ENCODE data around the gene PLK4. TPM values are rescaled to one million over a fixed set of nuclear protein-coding genes. Genes with fewer than 3 reads are reported as not detected.

The PLK4 gene
- total RNA-seq (1 to 10 TPM in 1 of 4 donors, under 1 TPM in 2, not detected in 1; 0.16 to 1.7 (median 0.27) TPM), polyA plus RNA-seq (1 to 10 TPM; 4.2 to 7.5 (median 5.5) TPM)

- 0% methylated on average over 70 of the region's 70 CpGs for WGBS, 2 donors
- Histone ChIP-seq H3K9me3 (no peaks in the 10 kb centered on the region), H3K4me3 (peak within 1 kb of the TSS; percentile 49 to 81 (median 77)), H3K27me3 (no peaks in the 10 kb centered on the region), H3K36me3 (no peaks in the 10 kb centered on the region), H3K27ac (peak within 1 kb of the TSS; percentile 74 to 85 (median 79)), H3K4me1 (peaks cover 0 to 9% (median 8%) of the 10 kb centered on the region in 4 donors)
- peak; percentile 97 for DNase-seq
- intact Hi-C loops (cut with DNase I) = loop anchor here (5.0 to 10.0 kb wide), 2 partner anchors 99 to 184 kb away; partner anchors contain the start of genes HSPA4L and LARP1B
- TF ChIP-seq POLR2AphosphoS5 (IDR thresholded peaks at IDR 0.05) (peak in 1 of 4 donors; percentile 85), POLR2A (IDR thresholded peaks at IDR 0.05) (no peak), CTCF (IDR thresholded peaks at IDR 0.05) (no peak), EP300 (IDR thresholded peaks at IDR 0.05) (no peak)
Observed at GRCh38 chr4:127880763-127881562, at the start of gene PLK4. Gene PLK4, plus strand, starts transcription at chr4:127880893. Its CDS starts 242 bp downstream, at chr4:127881135.

GRCh38 chr4:127832585-127832984 is 48.1 kb upstream of the PLK4 start:
- H3K9me3 ChIP-seq = no peaks in the 10 kb centered on the region
- H3K36me3 ChIP-seq = peaks cover 0 to 7% (median 3%) of the 10 kb centered on the region in 4 donors
- no peak for DNase-seq
- intact Hi-C loops (cut with DNase I) = no loop called here
- 83 to 91% methylated on average over 4 of the region's 4 CpGs for WGBS, 2 donors
- no peak overlapping the region for H3K27ac ChIP-seq
- H3K27me3 ChIP-seq = no peaks in the 10 kb centered on the region
- no peak overlapping the region for H3K4me3 ChIP-seq
- no peak for TF ChIP-seq CTCF (IDR thresholded peaks at IDR 0.05)
- no peak for TF ChIP-seq POLR2A (IDR thresholded peaks at IDR 0.05)
- no peak for TF ChIP-seq EP300 (IDR thresholded peaks at IDR 0.05)
- no peaks in the 10 kb centered on the region for H3K4me1 ChIP-seq

- H3K27me3 ChIP-seq = no peaks in the 10 kb centered on the region
- WGBS, 2 donors = 95 to 96% methylated on average over 12 of the region's 12 CpGs
Observed at GRCh38 chr4:127843704-127844600, 36.7 kb upstream of the PLK4 start.

More at GRCh38 chr4:127843704-127844600, 36.7 kb upstream of the PLK4 start:
- H3K4me3 ChIP-seq = no peak overlapping the region
- H3K9me3 ChIP-seq = peaks cover 0 to 7% (median 2%) of the 10 kb centered on the region in 4 donors
- intact Hi-C loops (cut with DNase I) = no loop called here
- no peaks in the 10 kb centered on the region for H3K4me1 ChIP-seq
- H3K36me3 ChIP-seq = no peaks in the 10 kb centered on the region
- no peak for DNase-seq
- H3K27ac ChIP-seq = no peak overlapping the region
- TF ChIP-seq CTCF (IDR thresholded peaks at IDR 0.05) = no peak
- no peak for TF ChIP-seq EP300 (IDR thresholded peaks at IDR 0.05)
- no peak for TF ChIP-seq POLR2A (IDR thresholded peaks at IDR 0.05)
- no peak for TF ChIP-seq POLR2AphosphoS5 (IDR thresholded peaks at IDR 0.05)

Data from sigmoid colon (tissue), 7 donors.